Measurements from ENCODE around the gene SFSWAP.
"Not testable (repeated sequence)": the region's sequence is repeated elsewhere in the genome, so short reads cannot be mapped to it uniquely, and the experiment has no call there.

- TF ChIP-seq CTCF, POLR2A (IDR thresholded peaks at IDR 0.05): not testable (repeated sequence)
Observed at GRCh38 chr12:131678389-131679181, 32.3 kb upstream of the SFSWAP start.
